Measurements from ENCODE around the gene SLC16A11. TPM values are rescaled to one million over a fixed set of nuclear protein-coding genes. Genes with fewer than 3 reads are reported as not detected.

The SLC16A11 gene
- total RNA-seq, 1 experiment from 2014 or later, result not detected

DNA sequence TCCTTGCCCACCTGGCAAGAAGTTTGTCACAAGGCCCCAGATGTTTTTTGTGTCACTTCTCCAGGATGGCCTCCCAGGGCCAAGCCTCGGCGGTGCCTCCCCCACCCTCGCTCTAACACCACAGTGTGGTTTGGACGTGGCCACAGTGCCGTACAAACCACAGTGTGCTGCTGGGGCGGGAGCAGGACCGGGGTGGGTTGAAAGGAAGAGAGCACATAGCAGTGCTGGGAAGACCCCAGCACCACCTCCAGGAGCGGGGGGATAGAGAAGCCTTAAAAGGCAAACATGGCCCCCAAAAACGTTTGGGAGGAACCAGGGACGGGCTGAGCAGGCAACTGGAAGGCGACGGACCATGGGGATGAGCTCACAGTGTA is 26.1 kb downstream of the SLC16A11 start:
- in situ Hi-C loops (cut with HindIII; ENCODE audit: low pct_unique_long_range_greater_than_20kb, low sequenced_read_pairs), result no loop called here
- no peak for DNase-seq (ENCODE audit: low read depth)

DNA sequence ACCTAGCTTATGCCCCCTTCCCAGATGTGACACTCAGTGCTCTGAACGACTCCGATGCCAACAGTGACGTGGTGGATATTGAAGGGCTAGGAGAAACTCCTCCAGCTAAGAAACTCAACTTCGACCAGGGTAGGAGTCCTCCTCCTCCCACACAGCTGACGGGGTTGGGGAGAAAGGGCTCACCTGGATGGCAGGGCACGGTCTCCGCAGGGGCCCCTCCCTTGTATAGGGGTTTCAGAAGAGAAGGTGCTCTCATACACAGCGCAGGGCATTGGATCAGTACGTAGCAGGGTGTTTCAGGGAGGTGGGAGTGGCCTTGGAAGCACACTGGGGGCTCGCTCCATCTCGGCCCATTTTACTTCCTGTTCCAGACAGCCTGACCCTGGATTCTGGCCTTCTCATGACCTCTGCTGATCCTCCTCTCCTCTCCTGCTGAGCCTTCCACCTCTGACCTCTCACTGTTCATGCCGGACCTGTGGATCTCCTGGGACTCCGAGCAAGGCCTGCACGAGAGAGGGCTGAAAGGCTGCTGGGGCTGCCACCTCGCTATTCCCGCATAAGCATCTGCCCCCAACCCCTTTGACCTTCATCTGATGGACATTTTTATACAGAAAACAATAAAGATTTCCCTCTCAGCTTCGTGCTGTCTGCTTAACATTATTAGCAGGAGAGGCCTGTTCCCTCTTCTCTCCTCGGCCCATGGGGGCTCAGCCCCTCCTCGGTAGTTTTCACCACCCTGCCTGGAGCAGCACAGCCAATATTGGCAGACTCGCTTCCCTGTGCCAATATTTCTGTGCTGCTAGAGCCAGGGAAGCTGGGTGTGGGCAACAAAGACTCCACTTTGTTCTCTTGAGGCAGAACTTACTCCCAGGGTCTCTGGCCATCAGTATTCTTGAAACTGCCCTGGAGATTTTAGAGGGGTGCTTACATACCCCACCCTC is 26.7 kb downstream of the SLC16A11 start:
- DNase-seq (ENCODE audit: low read depth), result no peak
- in situ Hi-C loops (cut with HindIII; ENCODE audit: low pct_unique_long_range_greater_than_20kb, low sequenced_read_pairs), result no loop called here

DNA sequence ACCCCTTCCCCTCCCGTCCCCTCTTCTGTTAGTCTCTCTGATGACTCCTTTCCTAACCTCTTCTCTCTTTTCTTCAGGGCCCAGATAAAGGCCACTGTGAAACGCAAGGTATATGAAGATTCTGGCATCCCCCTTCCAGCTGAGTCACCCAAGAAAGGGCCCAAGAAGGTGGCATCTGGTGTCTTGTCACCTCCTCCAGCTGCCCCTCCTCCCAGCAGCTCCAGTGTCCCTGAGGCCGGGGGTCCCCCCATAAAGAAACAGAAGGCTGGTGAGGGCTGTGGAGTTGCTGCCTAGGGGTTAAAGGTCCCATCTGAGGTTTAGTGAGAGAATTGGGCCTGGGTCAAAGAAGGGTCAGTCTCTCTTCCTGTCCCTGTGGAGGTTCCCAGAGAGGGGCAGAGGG is 27.5 kb downstream of the SLC16A11 start:
- no peak for DNase-seq (ENCODE audit: low read depth)
- in situ Hi-C loops (cut with HindIII; ENCODE audit: low pct_unique_long_range_greater_than_20kb, low sequenced_read_pairs), result no loop called here

GRCh38 chr17:7014995-7015958 is 28.6 kb downstream of the SLC16A11 start:
- in situ Hi-C loops (cut with HindIII; ENCODE audit: low pct_unique_long_range_greater_than_20kb, low sequenced_read_pairs), result no loop called here
- DNase-seq (ENCODE audit: low read depth), result no peak

DNA sequence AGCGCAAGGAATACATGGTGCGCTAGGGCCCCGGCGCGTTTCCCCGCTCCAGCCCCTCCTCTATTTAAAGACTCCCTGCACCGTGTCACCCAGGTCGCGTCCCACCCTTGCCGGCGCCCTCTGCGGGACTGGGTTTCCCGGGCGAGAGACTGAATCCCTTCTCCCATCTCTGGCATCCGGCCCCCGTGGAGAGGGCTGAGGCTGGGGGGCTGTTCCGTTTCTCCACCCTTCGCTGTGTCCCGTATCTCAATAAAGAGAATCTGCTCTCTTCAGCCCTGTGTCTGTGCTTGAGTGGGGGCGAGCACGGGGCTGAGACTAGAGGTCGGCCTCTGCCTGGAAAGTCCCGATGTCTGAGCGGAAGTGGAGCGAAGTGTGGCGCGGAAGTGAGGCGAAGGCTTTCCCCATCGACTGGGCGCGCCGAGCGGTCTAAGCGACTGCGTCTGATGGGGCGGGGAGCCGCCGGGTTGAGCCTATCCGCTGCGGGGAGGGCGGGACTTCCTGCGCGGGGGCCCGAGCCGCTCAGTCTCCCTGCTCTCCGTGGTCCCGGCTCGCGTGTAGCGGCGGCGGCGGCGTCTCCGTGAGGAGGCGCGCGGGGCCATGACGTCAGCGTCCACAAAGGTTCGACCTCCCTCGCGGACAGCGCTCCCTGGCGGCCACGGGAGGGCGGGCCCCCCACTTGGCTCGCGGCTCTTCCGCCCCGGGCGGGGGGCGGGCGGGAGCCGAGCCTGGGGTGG is 29.5 kb downstream of the SLC16A11 start:
- in situ Hi-C loops (cut with HindIII; ENCODE audit: low pct_unique_long_range_greater_than_20kb, low sequenced_read_pairs), result no loop called here
- DNase-seq (ENCODE audit: low read depth), result peak; percentile 94

GRCh38 chr17:7011942-7012254 is 32.0 kb downstream of the SLC16A11 start:
- in situ Hi-C loops (cut with HindIII; ENCODE audit: low pct_unique_long_range_greater_than_20kb, low sequenced_read_pairs), result no loop called here
- DNase-seq (ENCODE audit: low read depth), result no peak

GRCh38 chr17:7011415-7011814 is 32.5 kb downstream of the SLC16A11 start:
- in situ Hi-C loops (cut with HindIII; ENCODE audit: low pct_unique_long_range_greater_than_20kb, low sequenced_read_pairs), result no loop called here
- no peak for DNase-seq (ENCODE audit: low read depth)

- DNase-seq (ENCODE audit: low read depth), result no peak
- in situ Hi-C loops (cut with HindIII; ENCODE audit: low pct_unique_long_range_greater_than_20kb, low sequenced_read_pairs), result no loop called here
Observed at GRCh38 chr17:7010523-7010922, 33.4 kb downstream of the SLC16A11 start.

DNA sequence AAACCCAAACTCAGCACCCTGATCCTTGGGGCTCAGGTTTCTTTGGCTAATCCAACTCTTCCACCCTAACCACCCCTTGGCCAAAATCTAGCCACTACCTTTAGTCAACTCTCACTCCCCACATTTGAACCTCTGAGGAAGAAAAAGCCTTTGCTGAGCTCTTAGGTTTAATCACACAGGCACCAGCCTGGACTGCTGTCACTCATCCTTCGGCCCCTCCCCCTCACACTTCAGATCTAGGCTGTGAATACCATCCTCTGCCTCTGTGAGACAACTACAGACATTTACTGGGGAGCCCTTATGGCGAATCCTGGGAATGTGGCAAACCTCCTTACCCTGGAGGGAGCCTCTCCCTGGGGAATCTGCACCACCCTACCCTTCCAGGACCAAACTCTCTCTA is 36.7 kb downstream of the SLC16A11 start:
- DNase-seq (ENCODE audit: low read depth), result no peak
- in situ Hi-C loops (cut with HindIII; ENCODE audit: low pct_unique_long_range_greater_than_20kb, low sequenced_read_pairs), result no loop called here

- no peak for DNase-seq (ENCODE audit: low read depth)
- in situ Hi-C loops (cut with HindIII; ENCODE audit: low pct_unique_long_range_greater_than_20kb, low sequenced_read_pairs), result no loop called here
Observed at GRCh38 chr17:7005716-7006115, 38.2 kb downstream of the SLC16A11 start.

DNA sequence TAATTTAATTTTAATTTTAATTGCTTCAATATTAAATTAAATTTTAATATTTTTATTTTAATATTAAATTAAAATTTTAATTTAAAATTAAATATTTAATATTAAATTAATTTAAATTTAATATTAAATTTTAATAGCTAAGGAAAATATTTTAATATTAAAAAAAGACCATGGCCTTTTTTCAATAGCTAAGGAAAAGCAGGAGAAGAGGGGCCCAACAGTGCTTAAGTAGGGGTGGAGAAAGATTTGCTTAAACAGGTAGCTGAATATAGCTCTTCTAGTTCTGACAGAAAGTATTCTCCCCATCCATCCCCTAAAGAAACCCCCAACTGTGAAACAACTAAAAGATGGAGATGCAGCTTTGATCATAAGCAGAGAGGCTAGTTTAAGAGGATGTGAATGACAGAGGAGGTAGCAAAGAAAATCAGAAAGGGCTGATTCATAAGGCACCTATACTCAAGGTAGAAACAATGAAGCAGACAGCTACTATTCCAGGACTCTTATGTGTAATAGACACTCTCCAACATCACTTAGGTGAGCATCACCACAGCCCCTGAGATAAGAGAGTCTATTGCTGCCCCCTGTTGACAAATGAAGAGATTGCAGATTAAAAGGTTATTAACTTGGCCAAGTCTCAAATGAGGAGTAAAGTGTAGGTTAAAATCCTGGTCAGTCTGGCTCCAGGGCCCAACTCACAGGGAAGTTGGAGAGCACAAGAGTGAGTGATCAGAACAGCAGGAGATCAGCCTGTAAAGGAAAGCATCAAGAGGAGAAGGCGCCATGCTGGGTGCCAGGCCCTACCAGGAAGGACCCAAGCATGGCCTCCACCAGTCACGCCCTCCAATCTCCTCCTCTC is 39.3 kb downstream of the SLC16A11 start:
- DNase-seq (ENCODE audit: low read depth), result peak; percentile 65
- in situ Hi-C loops (cut with HindIII; ENCODE audit: low pct_unique_long_range_greater_than_20kb, low sequenced_read_pairs), result no loop called here

- no peak for DNase-seq (ENCODE audit: low read depth)
- in situ Hi-C loops (cut with HindIII; ENCODE audit: low pct_unique_long_range_greater_than_20kb, low sequenced_read_pairs), result no loop called here
Observed at GRCh38 chr17:7003745-7004144, 40.1 kb downstream of the SLC16A11 start.

DNA sequence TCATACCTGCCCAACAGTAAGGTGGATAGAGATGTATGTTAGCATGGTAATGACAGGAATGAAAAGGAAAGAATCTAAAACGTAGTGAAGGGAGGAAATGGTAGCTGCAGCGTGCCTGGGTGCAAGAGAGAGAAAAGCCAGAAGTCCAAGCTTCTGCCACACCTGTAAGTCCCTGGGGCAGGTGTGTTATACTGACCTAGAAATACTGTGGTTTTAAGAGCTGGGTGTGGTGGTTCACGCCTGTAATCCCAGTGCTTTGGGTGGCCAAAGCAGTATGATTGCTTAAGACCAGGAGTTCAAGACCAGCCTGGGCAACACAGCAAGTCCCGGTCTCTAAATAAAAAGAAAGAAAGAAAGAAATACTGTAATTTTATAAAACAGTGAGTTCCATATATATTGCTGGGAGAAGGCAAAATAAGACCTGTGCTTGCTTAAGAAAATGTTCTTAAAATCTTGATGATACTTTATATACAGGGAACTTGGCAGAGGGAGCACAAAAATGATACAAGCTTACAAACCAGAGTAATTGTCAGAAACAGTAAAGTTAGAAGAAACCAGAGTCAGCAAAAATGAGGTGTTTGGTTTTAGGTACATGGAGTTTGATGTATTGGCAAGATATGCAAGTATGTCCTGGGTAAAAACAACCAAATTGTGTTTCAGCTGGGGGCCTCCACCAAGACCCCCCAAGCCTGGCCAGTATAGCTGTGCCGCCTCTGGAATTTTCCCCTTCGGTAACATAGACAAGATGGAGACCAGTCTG is 41.4 kb downstream of the SLC16A11 start:
- in situ Hi-C loops (cut with HindIII; ENCODE audit: low pct_unique_long_range_greater_than_20kb, low sequenced_read_pairs), result no loop called here
- no peak for DNase-seq (ENCODE audit: low read depth)

DNA sequence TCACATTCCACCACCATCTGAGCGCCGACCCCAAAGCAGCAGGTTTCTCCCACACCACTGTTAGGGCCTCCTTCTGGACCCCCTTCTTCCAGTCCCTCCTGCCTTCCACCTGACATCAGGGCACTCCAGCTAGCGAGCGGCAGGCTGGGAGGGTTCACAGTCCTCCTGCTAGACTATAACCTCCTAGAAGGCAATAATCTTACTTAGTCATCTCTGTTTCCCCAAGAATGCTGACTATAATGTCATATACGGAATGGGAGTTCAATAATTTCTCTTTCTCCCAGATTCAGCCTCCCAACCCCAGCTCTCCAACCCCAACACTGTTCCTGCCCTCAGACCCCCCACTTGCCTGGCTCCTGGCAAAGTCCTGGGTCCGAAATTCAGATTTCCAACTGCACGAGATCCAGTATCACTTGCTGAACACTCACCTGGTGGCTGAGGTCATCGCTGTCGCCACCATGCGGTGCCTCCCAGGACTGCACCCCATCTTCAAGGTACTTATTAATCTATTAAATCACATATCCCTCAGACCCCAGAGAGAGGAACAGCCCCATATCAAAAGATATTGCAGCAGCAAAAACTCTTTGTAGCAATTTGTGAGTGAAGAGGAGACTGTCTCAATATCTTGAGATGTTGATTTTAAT is 42.5 kb downstream of the SLC16A11 start:
- DNase-seq (ENCODE audit: low read depth), result no peak
- in situ Hi-C loops (cut with HindIII; ENCODE audit: low pct_unique_long_range_greater_than_20kb, low sequenced_read_pairs), result no loop called here

GRCh38 chr17:6998855-6999508 is 44.9 kb downstream of the SLC16A11 start:
- no peak for DNase-seq (ENCODE audit: low read depth)
- in situ Hi-C loops (cut with HindIII; ENCODE audit: low pct_unique_long_range_greater_than_20kb, low sequenced_read_pairs), result no loop called here

GRCh38 chr17:6997171-6997570 is 46.7 kb downstream of the SLC16A11 start:
- DNase-seq (ENCODE audit: low read depth), result peak; percentile 11
- in situ Hi-C loops (cut with HindIII; ENCODE audit: low pct_unique_long_range_greater_than_20kb, low sequenced_read_pairs), result no loop called here
